ENCODE results near the gene EPHB1.

DNA sequence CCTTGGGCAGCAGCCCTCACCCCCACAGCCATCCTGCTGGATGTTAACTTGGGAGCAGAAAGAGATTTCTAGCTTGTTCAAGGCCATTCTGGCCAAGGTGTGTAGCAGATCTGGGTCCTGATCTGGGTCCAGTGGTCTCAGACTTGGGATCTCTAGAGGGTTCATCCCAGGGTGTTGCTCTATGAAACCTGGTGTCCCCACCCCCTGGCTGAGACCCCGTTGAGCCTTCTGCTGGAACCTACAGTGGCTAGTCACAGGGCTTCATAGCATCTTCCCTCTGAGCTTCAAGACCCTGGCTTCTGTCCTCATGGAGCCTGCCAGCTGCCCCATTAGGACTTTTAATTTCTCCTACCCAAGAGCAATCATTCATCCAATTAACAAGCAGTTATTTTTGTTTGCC, 64.3 kb downstream of the EPHB1 start:
- TF ChIP-seq EZH2phosphoT487 (IDR thresholded peaks at IDR 0.05; ENCODE audit: insufficient read depth, low read depth) (no peak), EZH2 (IDR thresholded peaks at IDR 0.05; ENCODE audit: insufficient read depth, poor library complexity, severe bottlenecking) (no peak)
